Colonic mucosa (tissue), 4 donors: ENCODE measurements around the gene PCGF3. TPM values are rescaled to one million over a fixed set of nuclear protein-coding genes. Genes with fewer than 3 reads are reported as not detected.
"Not testable (repeated sequence)": the region's sequence is repeated elsewhere in the genome, so short reads cannot be mapped to it uniquely, and the experiment has no call there.

ENCODE experiments used
- DNase-seq: peaks from one replicate; pipeline ENCODE4 v3.0.0-alpha.2; 2020
- H3K27ac ChIP-seq: fragments of 200-600 bp; one replicate; pipeline ENCODE4 v1.8.0; 2021
- H3K27me3 ChIP-seq: fragments of 200-600 bp; one replicate; pipeline ENCODE4 v1.8.0; 2021
- H3K36me3 ChIP-seq: fragments of 200-600 bp; one replicate; pipeline ENCODE4 v1.8.0; 2021
- H3K4me1 ChIP-seq: fragments of 200-600 bp; one replicate; pipeline ENCODE4 v1.8.0; 2021; ENCODE audit warnings: mild to moderate bottlenecking
- H3K4me3 ChIP-seq: fragments of 200-600 bp; one replicate; pipeline ENCODE4 v1.8.0; 2021
- H3K9ac ChIP-seq, 2 donors: one replicate each; pipeline ENCODE4 v1.7.0; 2013; ENCODE audit warnings: control low read depth in 2 of 2, low read depth in 2 of 2, low read length in 2 of 2
- H3K9me3 ChIP-seq: fragments of 200-600 bp; one replicate; pipeline ENCODE4 v1.8.0; 2021
- CTCF ChIP-seq: fragments of 200-600 bp; IDR thresholded peaks from one replicate; pipeline ENCODE4 v1.8.0; 2022; ENCODE audit warnings: antibody characterized with exemption, mild to moderate bottlenecking
- intact Hi-C: fragments of 100-400 bp; cut with DNase I; formaldehyde crosslinking; loops from one replicate; pipeline ENCODE4 v1.14.1; 2022
- total RNA-seq, 2 donors: library from RNA; stranded (reverse); fragmentation: NEBNext Ultra II Directional in 1 of 2; extraction: Animal tissue kit (Norgen Biotek cat#: 25700) in 1 of 2; gene quantifications; one replicate each; pipeline ENCODE4 v1.2.1, GENCODE V29; 2021
- donor health status: healthy.
- donor health status: DM: no; HTN: no; CAD: no.
- donor health status: DM: no; HTN: no; CAD: no.

Gene PCGF3
- total RNA-seq, 2 donors from 2014 or later, result 50.8 to 53.2 TPM

- peaks cover 10% of the 10 kb centered on the region for H3K4me1 ChIP-seq
- no peak overlapping the region for H3K27ac ChIP-seq
- no peaks in the 10 kb centered on the region for H3K9me3 ChIP-seq
- no peak overlapping the region for H3K4me3 ChIP-seq
- DNase-seq, result no peak
- H3K27me3 ChIP-seq, result peaks cover 33% of the 10 kb centered on the region
- no peaks in the 10 kb centered on the region for H3K36me3 ChIP-seq
- TF ChIP-seq CTCF, result no peak
- no peak overlapping the region for H3K9ac ChIP-seq
- intact Hi-C loops, result no loop called here
Measured at GRCh38 chr4:797066-797465, 91.4 kb downstream of the PCGF3 start.

DNA sequence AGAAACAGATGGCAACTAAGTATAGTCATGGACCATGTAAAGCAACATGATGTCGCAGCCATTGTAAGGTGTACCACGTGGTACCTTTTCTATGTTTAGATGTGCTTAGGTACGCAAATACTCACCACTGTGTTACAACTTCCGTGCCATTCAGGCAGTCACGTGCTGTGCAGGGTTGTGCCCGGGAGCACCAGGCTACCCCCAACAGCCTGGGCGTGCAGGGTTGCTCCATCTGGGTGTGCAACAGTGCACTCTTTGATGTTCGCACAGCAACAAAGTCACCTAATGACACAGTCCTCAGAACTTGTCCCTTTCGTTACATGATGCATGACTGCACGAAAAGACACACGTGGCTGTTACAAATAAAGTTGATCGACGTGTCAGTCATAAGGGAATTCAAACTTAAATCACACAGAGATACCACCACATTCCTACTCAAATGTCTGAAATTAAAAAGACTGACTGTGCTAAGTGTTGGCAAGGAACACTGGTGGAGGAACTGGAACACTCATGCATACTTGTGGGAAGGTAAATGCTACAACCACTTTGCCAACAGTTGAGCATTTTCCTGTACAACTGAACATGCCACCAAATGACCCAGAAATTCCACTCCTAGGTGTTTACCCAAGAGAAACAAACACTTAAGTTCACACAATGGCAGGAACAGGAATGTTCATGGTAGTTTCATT, 95.9 kb downstream of the PCGF3 start:
- Histone ChIP-seq H3K36me3 (no peaks in the 10 kb centered on the region), H3K4me3 (no peak overlapping the region), H3K9me3 (no peaks in the 10 kb centered on the region), H3K9ac (no peak overlapping the region), H3K27me3 (no peaks in the 10 kb centered on the region), H3K27ac (no peak overlapping the region), H3K4me1 (no peaks in the 10 kb centered on the region)
- no peak for DNase-seq
- no peak for TF ChIP-seq CTCF
- intact Hi-C loops, result no loop called here

- Histone ChIP-seq H3K4me3 (no peak overlapping the region), H3K9me3 (no peaks in the 10 kb centered on the region), H3K36me3 (no peaks in the 10 kb centered on the region), H3K4me1 (no peaks in the 10 kb centered on the region), H3K27me3 (no peaks in the 10 kb centered on the region), H3K27ac (no peak overlapping the region), H3K9ac (no peak overlapping the region)
- intact Hi-C loops, result no loop called here
- no peak for TF ChIP-seq CTCF
- no peak for DNase-seq
Measured at GRCh38 chr4:803884-804283, 98.3 kb downstream of the PCGF3 start.

GRCh38 chr4:804804-805203, 99.2 kb downstream of the PCGF3 start:
- H3K27me3 ChIP-seq, result no peaks in the 10 kb centered on the region
- DNase-seq, result no peak
- H3K9ac ChIP-seq, result no peak overlapping the region
- no peaks in the 10 kb centered on the region for H3K4me1 ChIP-seq
- TF ChIP-seq CTCF, result no peak
- H3K4me3 ChIP-seq, result no peak overlapping the region
- intact Hi-C loops, result no loop called here
- H3K27ac ChIP-seq, result no peak overlapping the region
- no peaks in the 10 kb centered on the region for H3K36me3 ChIP-seq
- H3K9me3 ChIP-seq, result no peaks in the 10 kb centered on the region

DNA sequence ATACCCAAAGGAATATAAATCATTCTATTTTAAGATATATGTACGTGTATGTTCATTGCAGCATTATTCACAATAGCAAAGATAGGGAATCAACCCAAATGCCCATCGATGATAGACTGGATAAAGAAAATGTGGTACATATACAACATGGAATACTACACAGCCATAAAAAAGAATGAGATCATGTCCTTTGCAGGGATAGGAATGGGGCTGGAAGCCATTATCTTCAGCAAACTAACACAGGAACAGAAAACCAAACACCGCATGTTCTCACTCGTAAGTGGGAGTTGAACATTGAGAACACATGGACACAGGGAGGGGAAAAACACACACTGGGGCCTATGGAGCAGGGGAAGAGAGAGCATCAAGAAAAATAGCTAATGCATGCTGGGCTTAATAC, 101.3 kb downstream of the PCGF3 start:
- H3K27ac ChIP-seq, H3K9me3 ChIP-seq, DNase-seq, H3K9ac ChIP-seq, intact Hi-C loops, H3K4me3 ChIP-seq, H3K4me1 ChIP-seq, H3K27me3 ChIP-seq, H3K36me3 ChIP-seq: not testable (repeated sequence)

DNA sequence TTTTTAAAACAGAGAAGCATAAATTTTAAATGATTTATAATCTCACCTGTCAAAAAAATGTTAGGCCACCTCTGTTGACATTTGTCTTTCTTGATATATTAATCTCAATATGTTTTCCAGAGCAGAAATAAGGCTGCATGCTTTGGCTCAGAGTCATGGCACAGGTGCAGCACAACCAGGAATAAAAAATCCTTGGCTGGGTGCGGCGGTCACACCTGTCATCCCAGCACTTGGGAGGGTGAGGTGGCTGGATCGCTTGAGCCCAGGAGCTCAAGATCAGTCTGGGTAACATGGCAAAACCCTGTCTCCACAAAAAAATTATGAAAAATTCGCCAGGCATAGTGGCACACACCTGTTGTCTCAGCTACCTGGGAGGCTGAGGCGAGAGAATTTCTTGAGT, 102.2 kb downstream of the PCGF3 start:
- Histone ChIP-seq H3K9ac (no peak overlapping the region), H3K27me3 (no peaks in the 10 kb centered on the region), H3K36me3 (no peaks in the 10 kb centered on the region), H3K4me1 (no peaks in the 10 kb centered on the region), H3K4me3 (no peak overlapping the region), H3K9me3 (no peaks in the 10 kb centered on the region), H3K27ac (no peak overlapping the region)
- intact Hi-C loops, result no loop called here
- no peak for TF ChIP-seq CTCF
- peak; percentile 73 for DNase-seq
